ENCODE results near the gene PGAM2. TPM values are rescaled to one million over a fixed set of nuclear protein-coding genes. Genes with fewer than 3 reads are reported as not detected.
A peak's percentile ranks its signal among the peaks of the same experiment; 100 is the strongest.

Gene PGAM2
- total and polyA plus RNA-seq, 2 of the 13 experiments (the other 11 are each of a cell fraction or from before 2014, with no cell fraction given): 0.22 TPM; not detected in 1

DNA sequence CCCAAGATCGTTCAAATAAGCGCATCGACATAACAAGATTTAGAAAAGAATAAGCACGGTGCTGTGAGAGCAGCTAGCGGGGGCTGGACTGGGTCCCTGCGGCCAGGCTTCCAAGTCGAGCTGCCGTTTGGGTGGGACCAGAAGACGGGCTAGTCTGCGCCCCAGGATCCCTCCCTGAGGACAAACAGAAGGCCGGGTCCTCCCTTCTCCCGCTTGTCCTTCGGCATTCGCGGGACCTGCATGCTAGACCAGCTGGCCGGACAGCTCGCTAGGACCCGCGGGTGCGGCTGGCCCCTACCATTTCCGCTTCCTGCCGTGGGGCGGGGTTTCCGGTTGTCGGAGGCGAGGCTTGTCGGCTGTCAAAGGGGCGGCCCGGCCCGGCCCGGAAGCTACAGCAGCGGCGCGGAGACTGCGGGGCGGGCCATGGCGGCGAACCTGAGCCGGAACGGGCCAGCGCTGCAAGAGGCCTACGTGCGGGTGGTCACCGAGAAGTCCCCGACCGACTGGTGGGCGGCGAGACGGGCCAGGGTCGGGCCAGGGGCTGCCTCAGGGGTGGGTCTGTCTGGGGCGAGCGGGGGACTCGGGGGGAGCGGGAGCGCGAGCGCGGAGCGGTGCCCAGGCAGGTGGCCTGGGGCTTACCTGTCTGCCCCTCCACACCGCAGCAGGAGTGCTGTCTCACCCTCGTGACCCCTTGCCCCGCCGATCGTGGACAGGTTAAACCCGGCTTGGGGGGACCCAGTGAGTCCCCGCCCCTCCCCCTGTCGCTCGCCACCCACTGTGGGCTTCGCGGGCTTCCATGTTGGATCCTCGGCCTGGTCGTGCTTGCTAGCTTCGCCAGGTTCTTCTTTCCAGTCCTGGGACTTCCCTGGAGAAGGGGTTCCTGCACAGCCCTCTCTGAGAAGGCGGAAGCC is 20.8 kb downstream of the PGAM2 start, which contains the start of gene DBNL (continued):
- TF ChIP-seq, protein P1, sequence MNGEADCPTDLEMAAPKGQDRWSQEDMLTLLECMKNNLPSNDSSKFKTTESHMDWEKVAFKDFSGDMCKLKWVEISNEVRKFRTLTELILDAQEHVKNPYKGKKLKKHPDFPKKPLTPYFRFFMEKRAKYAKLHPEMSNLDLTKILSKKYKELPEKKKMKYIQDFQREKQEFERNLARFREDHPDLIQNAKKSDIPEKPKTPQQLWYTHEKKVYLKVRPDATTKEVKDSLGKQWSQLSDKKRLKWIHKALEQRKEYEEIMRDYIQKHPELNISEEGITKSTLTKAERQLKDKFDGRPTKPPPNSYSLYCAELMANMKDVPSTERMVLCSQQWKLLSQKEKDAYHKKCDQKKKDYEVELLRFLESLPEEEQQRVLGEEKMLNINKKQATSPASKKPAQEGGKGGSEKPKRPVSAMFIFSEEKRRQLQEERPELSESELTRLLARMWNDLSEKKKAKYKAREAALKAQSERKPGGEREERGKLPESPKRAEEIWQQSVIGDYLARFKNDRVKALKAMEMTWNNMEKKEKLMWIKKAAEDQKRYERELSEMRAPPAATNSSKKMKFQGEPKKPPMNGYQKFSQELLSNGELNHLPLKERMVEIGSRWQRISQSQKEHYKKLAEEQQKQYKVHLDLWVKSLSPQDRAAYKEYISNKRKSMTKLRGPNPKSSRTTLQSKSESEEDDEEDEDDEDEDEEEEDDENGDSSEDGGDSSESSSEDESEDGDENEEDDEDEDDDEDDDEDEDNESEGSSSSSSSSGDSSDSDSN (CRISPR knock-in tag; IDR thresholded peaks at IDR 0.05): peak; percentile 89
- TF ChIP-seq, protein P2, sequence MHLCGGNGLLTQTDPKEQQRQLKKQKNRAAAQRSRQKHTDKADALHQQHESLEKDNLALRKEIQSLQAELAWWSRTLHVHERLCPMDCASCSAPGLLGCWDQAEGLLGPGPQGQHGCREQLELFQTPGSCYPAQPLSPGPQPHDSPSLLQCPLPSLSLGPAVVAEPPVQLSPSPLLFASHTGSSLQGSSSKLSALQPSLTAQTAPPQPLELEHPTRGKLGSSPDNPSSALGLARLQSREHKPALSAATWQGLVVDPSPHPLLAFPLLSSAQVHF (CRISPR knock-in tag; IDR thresholded peaks at IDR 0.05): 0 out of 2 replicates have a peak, but pooled peaks have one; percentile 20
- TF ChIP-seq NFYC (CRISPR knock-in tag; IDR thresholded peaks at IDR 0.05): 0 out of 2 replicates have a peak, but pooled peaks have one; percentile 16
- TF ChIP-seq ZMAT3 (CRISPR knock-in tag; conservative IDR thresholded peaks at IDR 0.05): no peak
- TF ChIP-seq, protein P3, sequence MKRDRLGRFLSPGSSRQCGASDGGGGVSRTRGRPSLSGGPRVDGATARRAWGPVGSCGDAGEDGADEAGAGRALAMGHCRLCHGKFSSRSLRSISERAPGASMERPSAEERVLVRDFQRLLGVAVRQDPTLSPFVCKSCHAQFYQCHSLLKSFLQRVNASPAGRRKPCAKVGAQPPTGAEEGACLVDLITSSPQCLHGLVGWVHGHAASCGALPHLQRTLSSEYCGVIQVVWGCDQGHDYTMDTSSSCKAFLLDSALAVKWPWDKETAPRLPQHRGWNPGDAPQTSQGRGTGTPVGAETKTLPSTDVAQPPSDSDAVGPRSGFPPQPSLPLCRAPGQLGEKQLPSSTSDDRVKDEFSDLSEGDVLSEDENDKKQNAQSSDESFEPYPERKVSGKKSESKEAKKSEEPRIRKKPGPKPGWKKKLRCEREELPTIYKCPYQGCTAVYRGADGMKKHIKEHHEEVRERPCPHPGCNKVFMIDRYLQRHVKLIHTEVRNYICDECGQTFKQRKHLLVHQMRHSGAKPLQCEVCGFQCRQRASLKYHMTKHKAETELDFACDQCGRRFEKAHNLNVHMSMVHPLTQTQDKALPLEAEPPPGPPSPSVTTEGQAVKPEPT (CRISPR knock-in tag; IDR thresholded peaks at IDR 0.05; ENCODE audit: low read depth): 0 out of 2 replicates have a peak, but pooled peaks have one; percentile 46
- peak; percentile 44; the same call in 1 of the 2 replicates for TF ChIP-seq RXRA (CRISPR knock-in tag; IDR thresholded peaks at IDR 0.05)
- TF ChIP-seq FOXA3 (CRISPR knock-in tag; IDR thresholded peaks at IDR 0.05): peak; percentile 17; the same call in 1 of the 2 replicates
- TF ChIP-seq ZNF333 (CRISPR knock-in tag; IDR thresholded peaks at IDR 0.05; ENCODE audit: borderline replicate concordance): 0 out of 2 replicates have a peak, but pooled peaks have one; percentile 73
- peak; percentile 47; the same call in 1 of the 2 replicates for TF ChIP-seq KLF12 (CRISPR knock-in tag; IDR thresholded peaks at IDR 0.05; ENCODE audit: borderline replicate concordance)
- TF ChIP-seq NFE2L2 (IDR thresholded peaks at IDR 0.05; ENCODE audit: low read length): no peak
- no peak for TF ChIP-seq FOXA1 (IDR thresholded peaks at IDR 0.05)
- no peak for TF ChIP-seq FOXA1 (CRISPR knock-in tag; IDR thresholded peaks at IDR 0.05)
- TF ChIP-seq GATAD1 (CRISPR knock-in tag; IDR thresholded peaks at IDR 0.05): peak; percentile 91
- TF ChIP-seq CC2D1A (CRISPR knock-in tag; IDR thresholded peaks at IDR 0.05): no peak
- no peak; the same call in 1 of the 2 replicates for TF ChIP-seq ZNF441 (CRISPR knock-in tag; IDR thresholded peaks at IDR 0.05; ENCODE audit: borderline replicate concordance)
- TF ChIP-seq ZNF556 (CRISPR knock-in tag; IDR thresholded peaks at IDR 0.05; ENCODE audit: borderline replicate concordance): no peak; the same call in none of the 2 replicates
- TF ChIP-seq ZNF850 (CRISPR knock-in tag; conservative IDR thresholded peaks at IDR 0.05): no peak
- TF ChIP-seq, protein P4, sequence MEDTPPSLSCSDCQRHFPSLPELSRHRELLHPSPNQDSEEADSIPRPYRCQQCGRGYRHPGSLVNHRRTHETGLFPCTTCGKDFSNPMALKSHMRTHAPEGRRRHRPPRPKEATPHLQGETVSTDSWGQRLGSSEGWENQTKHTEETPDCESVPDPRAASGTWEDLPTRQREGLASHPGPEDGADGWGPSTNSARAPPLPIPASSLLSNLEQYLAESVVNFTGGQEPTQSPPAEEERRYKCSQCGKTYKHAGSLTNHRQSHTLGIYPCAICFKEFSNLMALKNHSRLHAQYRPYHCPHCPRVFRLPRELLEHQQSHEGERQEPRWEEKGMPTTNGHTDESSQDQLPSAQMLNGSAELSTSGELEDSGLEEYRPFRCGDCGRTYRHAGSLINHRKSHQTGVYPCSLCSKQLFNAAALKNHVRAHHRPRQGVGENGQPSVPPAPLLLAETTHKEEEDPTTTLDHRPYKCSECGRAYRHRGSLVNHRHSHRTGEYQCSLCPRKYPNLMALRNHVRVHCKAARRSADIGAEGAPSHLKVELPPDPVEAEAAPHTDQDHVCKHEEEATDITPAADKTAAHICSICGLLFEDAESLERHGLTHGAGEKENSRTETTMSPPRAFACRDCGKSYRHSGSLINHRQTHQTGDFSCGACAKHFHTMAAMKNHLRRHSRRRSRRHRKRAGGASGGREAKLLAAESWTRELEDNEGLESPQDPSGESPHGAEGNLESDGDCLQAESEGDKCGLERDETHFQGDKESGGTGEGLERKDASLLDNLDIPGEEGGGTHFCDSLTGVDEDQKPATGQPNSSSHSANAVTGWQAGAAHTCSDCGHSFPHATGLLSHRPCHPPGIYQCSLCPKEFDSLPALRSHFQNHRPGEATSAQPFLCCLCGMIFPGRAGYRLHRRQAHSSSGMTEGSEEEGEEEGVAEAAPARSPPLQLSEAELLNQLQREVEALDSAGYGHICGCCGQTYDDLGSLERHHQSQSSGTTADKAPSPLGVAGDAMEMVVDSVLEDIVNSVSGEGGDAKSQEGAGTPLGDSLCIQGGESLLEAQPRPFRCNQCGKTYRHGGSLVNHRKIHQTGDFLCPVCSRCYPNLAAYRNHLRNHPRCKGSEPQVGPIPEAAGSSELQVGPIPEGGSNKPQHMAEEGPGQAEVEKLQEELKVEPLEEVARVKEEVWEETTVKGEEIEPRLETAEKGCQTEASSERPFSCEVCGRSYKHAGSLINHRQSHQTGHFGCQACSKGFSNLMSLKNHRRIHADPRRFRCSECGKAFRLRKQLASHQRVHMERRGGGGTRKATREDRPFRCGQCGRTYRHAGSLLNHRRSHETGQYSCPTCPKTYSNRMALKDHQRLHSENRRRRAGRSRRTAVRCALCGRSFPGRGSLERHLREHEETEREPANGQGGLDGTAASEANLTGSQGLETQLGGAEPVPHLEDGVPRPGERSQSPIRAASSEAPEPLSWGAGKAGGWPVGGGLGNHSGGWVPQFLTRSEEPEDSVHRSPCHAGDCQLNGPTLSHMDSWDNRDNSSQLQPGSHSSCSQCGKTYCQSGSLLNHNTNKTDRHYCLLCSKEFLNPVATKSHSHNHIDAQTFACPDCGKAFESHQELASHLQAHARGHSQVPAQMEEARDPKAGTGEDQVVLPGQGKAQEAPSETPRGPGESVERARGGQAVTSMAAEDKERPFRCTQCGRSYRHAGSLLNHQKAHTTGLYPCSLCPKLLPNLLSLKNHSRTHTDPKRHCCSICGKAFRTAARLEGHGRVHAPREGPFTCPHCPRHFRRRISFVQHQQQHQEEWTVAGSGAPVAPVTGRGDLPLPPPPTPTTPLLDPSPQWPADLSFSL (CRISPR knock-in tag; IDR thresholded peaks at IDR 0.05): no peak

All from HepG2 (cell line).